Pancreas (tissue), 10 donors: ENCODE measurements around the gene PDE2A. TPM values are rescaled to one million over a fixed set of nuclear protein-coding genes. Genes with fewer than 3 reads are reported as not detected.

ENCODE experiments used
- ATAC-seq, 4 donors: fragments of 200-7000 bp; cut with Tn5 transposase; one replicate each; pipeline versions ENCODE4 v1.8.0 to v1.9.1; 2020; ENCODE audit warnings: mild to moderate bottlenecking in 4 of 4, moderate library complexity in 4 of 4
- DNase-seq, 6 donors: peaks; one replicate each; pipeline ENCODE4 v3.0.0-alpha.2; 2020
- FAIRE-seq: peaks from 2 replicates; lab custom pipeline; 2012; peaks lifted over from hg19 to GRCh38; lab: Jason Lieb, UNC
- H3K27ac ChIP-seq, 4 donors: fragments of 200-600 bp; sonication (generic); 1 replicate in 3 of 4; 2 replicates in 1 of 4; pipeline versions ENCODE4 v1.5.0 to v1.8.0; 2020
- H3K27me3 ChIP-seq, 4 donors: fragments of 200-600 bp; one replicate each; pipeline ENCODE4 v1.8.0; 2021
- H3K36me3 ChIP-seq, 3 donors: fragments of 200-600 bp; sonication (generic) in 1 of 3; one replicate each; pipeline versions ENCODE4 v1.5.0 to v1.8.0; 2020 to 2021
- H3K4me1 ChIP-seq, 3 donors: fragments of 200-600 bp; one replicate each; pipeline ENCODE4 v1.8.0; 2021
- H3K4me3 ChIP-seq, 4 donors: fragments of 200-600 bp; sonication (generic) in 2 of 4; one replicate each; pipeline versions ENCODE4 v1.5.0 to v1.8.0; 2020 to 2021
- H3K9me3 ChIP-seq, 4 donors: fragments of 200-600 bp; one replicate each; pipeline ENCODE4 v1.8.0; 2021
- CTCF ChIP-seq, 4 donors: fragments of 200-600 bp; sonication (generic) in 3 of 4; IDR thresholded peaks; one replicate each; pipeline versions ENCODE4 v1.5.0 to v1.8.0; 2021; ENCODE audit warnings: antibody characterized with exemption in 4 of 4
- WGBS, 2 donors: extraction: QIAGEN DNeasy Blood & Tissue Kit; methylation state at CpG; one replicate each; pipeline ENCODE4 v1.1.7; 2013; 5-methylcytosine and 5-hydroxymethylcytosine counted together
- intact Hi-C, 3 donors: fragments of 100-400 bp; cut with DNase I; formaldehyde crosslinking; loops; one replicate each; pipeline versions ENCODE4 v1.11.1 to v1.14.2; 2022
- polyA plus RNA-seq, 2 donors: library from polyadenylated mRNA; stranded (reverse); fragments of 200-250 nt; gene quantifications; one replicate each; pipeline ENCODE4 v1.2.3, GENCODE V29; 2013
- total RNA-seq, 6 donors: library from RNA; stranded (reverse); fragmentation: NEBNext Ultra II Directional in 4 of 6; extraction: Animal tissue kit (Norgen Biotek cat#: 25700) in 4 of 6; gene quantifications; one replicate each; pipeline versions ENCODE4 v1.2.1 to v1.2.4, GENCODE V29; 2021 to 2023
- donor health status: healthy with polysubstance abuse.
- donor health status: DM: no; HTN: no; CAD: no; lungs with moderate emphysema.
- donor health status: DM: no; HTN: no; CAD: no.
- donor health status: control.
- donor health status: control.
- donor health status: Bipolar disorder and iron deficiency.
- donor health status: DM: yes; HTN: yes; CAD: no.
- donor health status: DM: no; HTN: no; CAD: no.
- donor health status: DM: no; HTN: no; CAD: no.
- donor health status: DM: yes; HTN: yes; CAD: no.

The PDE2A gene
- total and polyA plus RNA-seq, 8 donors: 2.1 to 16.3 (median 4.1) TPM

DNA sequence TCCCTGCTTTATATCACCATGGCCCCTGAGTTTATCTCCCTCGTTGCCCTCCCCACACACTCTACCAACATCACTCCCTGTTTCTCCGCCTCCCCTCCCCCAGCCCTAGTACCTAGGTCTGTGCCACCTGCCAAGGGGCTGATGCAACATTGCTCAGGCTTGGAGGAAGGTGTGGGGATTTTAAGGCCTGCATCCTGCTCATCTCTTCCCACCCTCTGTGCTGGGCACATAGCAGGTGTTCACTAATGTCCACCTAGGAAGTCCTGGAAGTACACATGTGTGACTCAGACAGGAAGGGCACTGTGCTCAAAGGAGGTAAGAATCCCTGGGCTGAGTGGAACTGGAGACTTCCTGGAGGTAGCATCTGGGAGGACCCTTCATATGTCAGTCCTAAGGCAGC, 37.0 kb downstream of the PDE2A start:
- WGBS, 2 donors: 73 to 82% methylated on average over 2 of the region's 2 CpGs

GRCh38 chr11:72636376-72636775, 37.8 kb downstream of the PDE2A start:
- intact Hi-C loops: loop anchor here in 1 of 3 donors (5.0 kb wide), 1 partner anchor 44 kb away; no protein-coding TSS in a partner anchor
- no peak for ATAC-seq
- Histone ChIP-seq H3K4me1 (no peaks in the 10 kb centered on the region), H3K27ac (no peak overlapping the region), H3K36me3 (no peaks in the 10 kb centered on the region), H3K4me3 (no peak overlapping the region), H3K27me3 (no peaks in the 10 kb centered on the region), H3K9me3 (no peaks in the 10 kb centered on the region)
- no peak for DNase-seq
- 77 to 82% methylated on average over 3 of the region's 3 CpGs for WGBS, 2 donors
- no peak for FAIRE-seq
- TF ChIP-seq CTCF (IDR thresholded peaks at IDR 0.05): no peak

More for the DNA sequence above, 37.0 kb downstream of the PDE2A start:
- FAIRE-seq: no peak
- no peak for ATAC-seq
- H3K9me3 ChIP-seq: no peaks in the 10 kb centered on the region
- no peak for TF ChIP-seq CTCF (IDR thresholded peaks at IDR 0.05)
- H3K27ac ChIP-seq: no peak overlapping the region
- intact Hi-C loops: loop anchor here in 1 of 3 donors (5.0 kb wide), 1 partner anchor 45 kb away; no protein-coding TSS in a partner anchor
- no peak overlapping the region for H3K4me3 ChIP-seq
- H3K4me1 ChIP-seq: peaks cover 0 to 4% (median 0%) of the 10 kb centered on the region in 3 donors
- no peaks in the 10 kb centered on the region for H3K36me3 ChIP-seq
- H3K27me3 ChIP-seq: no peaks in the 10 kb centered on the region
- DNase-seq: no peak

- DNase-seq (no peak), ATAC-seq (no peak), FAIRE-seq (no peak)
- WGBS, 2 donors: 75 to 76% methylated on average over 6 of the region's 6 CpGs
- Histone ChIP-seq H3K4me3 (no peak overlapping the region), H3K9me3 (no peaks in the 10 kb centered on the region), H3K4me1 (no peaks in the 10 kb centered on the region), H3K27ac (no peak overlapping the region), H3K36me3 (no peaks in the 10 kb centered on the region), H3K27me3 (no peaks in the 10 kb centered on the region)
- TF ChIP-seq CTCF (IDR thresholded peaks at IDR 0.05): no peak
- intact Hi-C loops: loop anchor here in 1 of 3 donors (5.0 kb wide), 1 partner anchor 44 kb away; no protein-coding TSS in a partner anchor
These were observed 38.3 kb downstream of the PDE2A start for GRCh38 chr11:72635933-72636332.

DNA sequence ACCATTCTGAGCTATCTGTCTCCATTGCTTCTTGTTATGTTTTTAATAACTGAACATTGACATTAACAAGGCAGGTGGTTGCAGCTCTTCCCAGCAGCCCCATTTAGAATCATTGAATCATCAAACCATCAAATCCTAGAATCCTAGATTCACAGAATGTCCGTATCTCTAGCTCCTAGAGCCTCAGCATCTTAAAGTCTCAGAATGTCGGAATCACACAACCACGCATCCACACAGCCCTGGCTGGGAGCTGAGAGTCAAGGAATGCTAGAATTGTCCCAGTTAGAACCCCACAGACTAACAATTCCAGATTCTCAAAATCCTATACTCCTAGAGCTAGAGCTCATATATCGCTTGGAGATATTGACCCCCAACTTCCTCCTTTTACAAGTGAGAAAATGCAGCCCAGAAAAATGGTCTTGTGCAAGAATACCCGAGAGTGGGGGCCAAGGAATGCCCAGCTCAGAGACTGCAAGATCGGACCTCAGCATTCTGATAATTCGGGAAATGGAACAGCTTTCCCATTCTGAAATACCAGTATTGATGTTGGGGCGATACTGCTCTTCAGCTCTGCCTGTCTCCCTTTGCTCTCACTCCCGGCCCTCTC, 38.8 kb downstream of the PDE2A start:
- Histone ChIP-seq H3K27me3 (no peaks in the 10 kb centered on the region), H3K4me1 (no peaks in the 10 kb centered on the region), H3K4me3 (no peak overlapping the region), H3K27ac (no peak overlapping the region), H3K9me3 (no peaks in the 10 kb centered on the region), H3K36me3 (no peaks in the 10 kb centered on the region)
- TF ChIP-seq CTCF (IDR thresholded peaks at IDR 0.05): no peak
- 82 to 86% methylated on average over 9 of the region's 9 CpGs for WGBS, 2 donors
- no peak for DNase-seq
- no peak for FAIRE-seq
- intact Hi-C loops: loop anchor here in 1 of 3 donors (5.0 kb wide), 1 partner anchor 43 kb away; no protein-coding TSS in a partner anchor
- no peak for ATAC-seq

GRCh38 chr11:72634472-72635095, 39.6 kb downstream of the PDE2A start:
- Histone ChIP-seq H3K4me3 (no peak overlapping the region), H3K27me3 (no peaks in the 10 kb centered on the region), H3K9me3 (no peaks in the 10 kb centered on the region), H3K4me1 (no peaks in the 10 kb centered on the region), H3K27ac (no peak overlapping the region), H3K36me3 (no peaks in the 10 kb centered on the region)
- DNase-seq (no peak), ATAC-seq (no peak), FAIRE-seq (no peak)
- no peak for TF ChIP-seq CTCF (IDR thresholded peaks at IDR 0.05)
- WGBS, 2 donors: 81 to 87% methylated on average over 7 of the region's 7 CpGs
- intact Hi-C loops: loop anchor here in 1 of 3 donors (5.0 kb wide), 1 partner anchor 42 kb away; no protein-coding TSS in a partner anchor
